HG03103 (cell line): ENCODE results near the gene OPCML.

Experiments used
- ATAC-seq: cut with Tn5 transposase; IDR thresholded peaks from one replicate; pipeline ENCODE4 v1.9.1; 2021; ENCODE audit warnings: low read depth; ENCODE audit not compliant: unreplicated experiment

Gene OPCML

GRCh38 chr11:133153031-133153430, 379.3 kb downstream of the OPCML start:
- no peak for ATAC-seq

GRCh38 chr11:133149698-133150097, 382.6 kb downstream of the OPCML start:
- ATAC-seq, result no peak

GRCh38 chr11:133147625-133148024, 384.7 kb downstream of the OPCML start:
- no peak for ATAC-seq

- no peak for ATAC-seq
These were observed 385.5 kb downstream of the OPCML start for GRCh38 chr11:133146697-133147306.

- no peak for ATAC-seq
These were observed 394.4 kb downstream of the OPCML start for GRCh38 chr11:133137939-133138338.

- ATAC-seq, result no peak
These were observed 395.0 kb downstream of the OPCML start for GRCh38 chr11:133137270-133137669.

- no peak for ATAC-seq
These were observed 395.9 kb downstream of the OPCML start for GRCh38 chr11:133136376-133136775.

- ATAC-seq, result peak; percentile 97
These were observed 397.8 kb downstream of the OPCML start for GRCh38 chr11:133134314-133135173.

GRCh38 chr11:133133606-133134005, 398.7 kb downstream of the OPCML start:
- ATAC-seq, result no peak

GRCh38 chr11:133133050-133133449, 399.3 kb downstream of the OPCML start:
- ATAC-seq, result no peak

- ATAC-seq, result no peak
These were observed 404.6 kb downstream of the OPCML start for GRCh38 chr11:133127741-133128140.

GRCh38 chr11:133123796-133124195, 408.5 kb downstream of the OPCML start:
- ATAC-seq, result no peak

- no peak for ATAC-seq
These were observed 408.9 kb downstream of the OPCML start for GRCh38 chr11:133123366-133123765.

- ATAC-seq, result no peak
These were observed 410.0 kb downstream of the OPCML start for GRCh38 chr11:133122256-133122655.

GRCh38 chr11:133118563-133119268, 413.6 kb downstream of the OPCML start:
- ATAC-seq, result no peak

GRCh38 chr11:133115099-133115498, 417.2 kb downstream of the OPCML start:
- no peak for ATAC-seq

- ATAC-seq, result no peak
These were observed 424.5 kb downstream of the OPCML start for GRCh38 chr11:133107763-133108162.

GRCh38 chr11:133107136-133107535, 425.2 kb downstream of the OPCML start:
- ATAC-seq, result no peak

- ATAC-seq, result no peak
These were observed 425.9 kb downstream of the OPCML start for GRCh38 chr11:133106417-133106816.

- no peak for ATAC-seq
These were observed 428.1 kb downstream of the OPCML start for GRCh38 chr11:133104009-133104744.

GRCh38 chr11:133096981-133097380, 435.3 kb downstream of the OPCML start:
- no peak for ATAC-seq
